ENCODE data around the gene MAPK8IP3. TPM values are rescaled to one million over a fixed set of nuclear protein-coding genes. Genes with fewer than 3 reads are reported as not detected.

The MAPK8IP3 gene
- total and polyA plus RNA-seq, 2 donors (not counting 1 experiment from before 2014, with no cell fraction given) = 249 to 340 TPM

DNA sequence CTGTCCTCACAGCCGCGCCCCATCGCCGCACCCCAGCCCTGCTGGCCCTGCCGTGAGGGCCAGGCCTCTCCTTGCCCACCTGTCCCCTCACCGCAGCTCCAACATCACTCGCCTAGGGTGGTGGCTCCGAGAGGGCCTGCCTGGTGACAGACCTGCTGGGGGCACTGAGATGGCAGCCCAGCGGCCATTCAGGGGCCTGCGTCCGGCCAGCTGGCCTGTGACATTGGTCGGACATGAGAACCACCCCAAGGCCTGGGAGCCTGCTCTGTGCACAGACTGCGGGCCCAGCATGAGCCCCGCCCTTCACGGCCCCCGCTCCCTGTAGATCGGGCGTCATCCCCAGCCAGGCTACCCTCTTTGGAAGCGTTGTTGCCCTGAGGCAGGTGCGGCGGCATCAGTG, 53.5 kb downstream of the MAPK8IP3 start:
- H3K4me1 Mint-ChIP-seq = no peaks in the 10 kb centered on the region
- no peaks in the 10 kb centered on the region for H3K79me2 ChIP-seq (ENCODE audit: control insufficient read depth, insufficient read depth, low read length)
- 98% methylated on average over 21 of the region's 21 CpGs for WGBS (ENCODE audit: insufficient coverage)
- POLR2A ChIA-PET = interaction anchor here (1.2 kb wide), 1 partner anchor 8 kb away, joined by 3 read pairs; no protein-coding TSS in a partner anchor
- intact Hi-C loops (cut with micrococcal nuclease) = no loop called here
- TF ChIP-seq, protein P1, sequence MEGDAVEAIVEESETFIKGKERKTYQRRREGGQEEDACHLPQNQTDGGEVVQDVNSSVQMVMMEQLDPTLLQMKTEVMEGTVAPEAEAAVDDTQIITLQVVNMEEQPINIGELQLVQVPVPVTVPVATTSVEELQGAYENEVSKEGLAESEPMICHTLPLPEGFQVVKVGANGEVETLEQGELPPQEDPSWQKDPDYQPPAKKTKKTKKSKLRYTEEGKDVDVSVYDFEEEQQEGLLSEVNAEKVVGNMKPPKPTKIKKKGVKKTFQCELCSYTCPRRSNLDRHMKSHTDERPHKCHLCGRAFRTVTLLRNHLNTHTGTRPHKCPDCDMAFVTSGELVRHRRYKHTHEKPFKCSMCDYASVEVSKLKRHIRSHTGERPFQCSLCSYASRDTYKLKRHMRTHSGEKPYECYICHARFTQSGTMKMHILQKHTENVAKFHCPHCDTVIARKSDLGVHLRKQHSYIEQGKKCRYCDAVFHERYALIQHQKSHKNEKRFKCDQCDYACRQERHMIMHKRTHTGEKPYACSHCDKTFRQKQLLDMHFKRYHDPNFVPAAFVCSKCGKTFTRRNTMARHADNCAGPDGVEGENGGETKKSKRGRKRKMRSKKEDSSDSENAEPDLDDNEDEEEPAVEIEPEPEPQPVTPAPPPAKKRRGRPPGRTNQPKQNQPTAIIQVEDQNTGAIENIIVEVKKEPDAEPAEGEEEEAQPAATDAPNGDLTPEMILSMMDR (IDR thresholded peaks at IDR 0.05) = no peak
- TF ChIP-seq EZH2 (IDR thresholded peaks at IDR 0.05; ENCODE audit: borderline replicate concordance, insufficient read depth, low read depth, low read length, poor library complexity, severe bottlenecking) = no peak
- no peaks in the 10 kb centered on the region for H3K27me3 ChIP-seq (replicated peaks in 1 of 4; ENCODE audit: control extremely low read depth in 1 of 4, control insufficient read depth in 3 of 4, insufficient read depth in 4 of 4, low read length in 3 of 4)
- H3K9me3 Mint-ChIP-seq (ENCODE audit: insufficient read depth) = no peaks in the 10 kb centered on the region
- no peak overlapping the region for H3K4me2 ChIP-seq (replicated peaks; ENCODE audit: low read depth, low read length, poor library complexity, severe bottlenecking)
- no peak for DNase-seq
- peaks cover 0 to 4% (median 0%) of the 10 kb centered on the region in 3 donors for H3K9me3 ChIP-seq (ENCODE audit: control extremely low read depth in 1 of 3, control insufficient read depth in 2 of 3, insufficient read depth in 1 of 3, low read length in 2 of 3)
- H2AFZ ChIP-seq (ENCODE audit: insufficient read depth, low read depth, low read length, poor library complexity, severe bottlenecking) = no peak overlapping the region
- ATAC-seq (ENCODE audit: low read depth) = no peak
- no peaks in the 10 kb centered on the region for H3K27me3 Mint-ChIP-seq
- H3K4me3 ChIP-seq (ENCODE audit: control extremely low read depth in 1 of 5, extremely low read depth in 1 of 5, insufficient read depth in 1 of 5, low read depth in 2 of 5, low read length in 4 of 5) = no peak overlapping the region
- H3K36me3 ChIP-seq (replicated peaks in 1 of 2; ENCODE audit: control extremely low read depth in 1 of 2, control insufficient read depth in 1 of 2, extremely low read depth in 1 of 2, insufficient read depth in 2 of 2, low read length in 1 of 2) = peaks cover 0 to 58% of the 10 kb centered on the region in 2 experiments
- no peak overlapping the region for H3K9ac ChIP-seq (ENCODE audit: low read length)
- CTCF ChIA-PET = no interaction called here
- peaks cover 8% of the 10 kb centered on the region for H4K20me1 ChIP-seq (ENCODE audit: control insufficient read depth, insufficient read depth, low read length, poor library complexity, severe bottlenecking)
- no peak overlapping the region for H3K27ac Mint-ChIP-seq
- no peak overlapping the region for H3K4me3 Mint-ChIP-seq
- H3K27ac ChIP-seq (ENCODE audit: low read length in 2 of 2) = no peak overlapping the region
- H3K4me1 ChIP-seq (ENCODE audit: control insufficient read depth in 2 of 2, insufficient read depth in 2 of 2, low read length in 2 of 2) = no peaks in the 10 kb centered on the region

DNA sequence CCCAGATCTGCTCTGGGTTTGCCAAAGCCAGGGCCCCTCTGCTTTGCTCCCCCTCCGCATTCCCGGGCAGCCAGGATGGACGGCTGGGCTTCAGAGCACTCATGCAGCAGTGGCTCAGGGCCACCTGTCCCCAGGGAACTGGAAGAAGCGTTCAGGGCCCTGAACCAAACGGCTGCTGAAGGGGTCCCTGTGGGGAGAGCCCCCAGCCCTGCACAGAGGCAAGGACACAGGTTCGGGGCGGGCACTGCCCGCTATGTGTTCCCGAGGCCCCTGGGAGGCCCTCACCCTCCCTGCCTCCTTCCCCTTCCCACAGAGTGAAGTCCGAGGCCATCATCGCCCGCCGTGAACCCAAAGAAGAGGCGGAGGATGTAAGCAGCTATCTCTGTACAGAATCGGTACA, 54.9 kb downstream of the MAPK8IP3 start:
- no peaks in the 10 kb centered on the region for H3K27me3 Mint-ChIP-seq
- Histone ChIP-seq H4K20me1 (ENCODE audit: control insufficient read depth, insufficient read depth, low read length, poor library complexity, severe bottlenecking) (peaks cover 7% of the 10 kb centered on the region), H3K27ac (ENCODE audit: low read length in 2 of 2) (no peak overlapping the region), H3K4me3 (ENCODE audit: control extremely low read depth in 1 of 5, extremely low read depth in 1 of 5, insufficient read depth in 1 of 5, low read depth in 2 of 5, low read length in 4 of 5) (no peak overlapping the region), H3K36me3 (replicated peaks in 1 of 2; ENCODE audit: control extremely low read depth in 1 of 2, control insufficient read depth in 1 of 2, extremely low read depth in 1 of 2, insufficient read depth in 2 of 2, low read length in 1 of 2) (peaks cover 0 to 65% of the 10 kb centered on the region in 2 experiments), H3K9ac (ENCODE audit: low read length) (no peak overlapping the region), H2AFZ (ENCODE audit: insufficient read depth, low read depth, low read length, poor library complexity, severe bottlenecking) (no peak overlapping the region), H3K27me3 (replicated peaks in 1 of 4; ENCODE audit: control extremely low read depth in 1 of 4, control insufficient read depth in 3 of 4, insufficient read depth in 4 of 4, low read length in 3 of 4) (no peaks in the 10 kb centered on the region), H3K4me1 (ENCODE audit: control insufficient read depth in 2 of 2, insufficient read depth in 2 of 2, low read length in 2 of 2) (no peaks in the 10 kb centered on the region), H3K4me2 (replicated peaks; ENCODE audit: low read depth, low read length, poor library complexity, severe bottlenecking) (no peak overlapping the region), H3K79me2 (ENCODE audit: control insufficient read depth, insufficient read depth, low read length) (no peaks in the 10 kb centered on the region), H3K9me3 (ENCODE audit: control extremely low read depth in 1 of 3, control insufficient read depth in 2 of 3, insufficient read depth in 1 of 3, low read length in 2 of 3) (peaks cover 0 to 4% (median 0%) of the 10 kb centered on the region in 3 donors)
- no peak overlapping the region for H3K27ac Mint-ChIP-seq
- intact Hi-C loops (cut with micrococcal nuclease) = no loop called here
- 99% methylated on average over 15 of the region's 15 CpGs for whole genome bisulfite sequencing (ENCODE audit: insufficient coverage)
- no peak overlapping the region for H3K4me3 Mint-ChIP-seq
- no peaks in the 10 kb centered on the region for H3K4me1 Mint-ChIP-seq
- no peaks in the 10 kb centered on the region for H3K9me3 Mint-ChIP-seq (ENCODE audit: insufficient read depth)
- CTCF ChIA-PET = no interaction called here
- TF ChIP-seq, protein P1 (IDR thresholded peaks at IDR 0.05) = no peak
- TF ChIP-seq EZH2 (IDR thresholded peaks at IDR 0.05; ENCODE audit: borderline replicate concordance, insufficient read depth, low read depth, low read length, poor library complexity, severe bottlenecking) = no peak
- POLR2A ChIA-PET = interaction anchor here (0.6 to 0.8 kb wide), 2 partner anchors 9 to 49 kb away, joined by 3 to 9 read pairs; no protein-coding TSS in a partner anchor
- ATAC-seq (ENCODE audit: low read depth) = no peak
- DNase-seq = no peak
